ENCODE results near the gene BMP7. TPM values are rescaled to one million over a fixed set of nuclear protein-coding genes. Genes with fewer than 3 reads are reported as not detected.

Gene BMP7
- total RNA-seq, 4 donors from 2014 or later, result 34.0 to 113 (median 80.2) TPM

DNA sequence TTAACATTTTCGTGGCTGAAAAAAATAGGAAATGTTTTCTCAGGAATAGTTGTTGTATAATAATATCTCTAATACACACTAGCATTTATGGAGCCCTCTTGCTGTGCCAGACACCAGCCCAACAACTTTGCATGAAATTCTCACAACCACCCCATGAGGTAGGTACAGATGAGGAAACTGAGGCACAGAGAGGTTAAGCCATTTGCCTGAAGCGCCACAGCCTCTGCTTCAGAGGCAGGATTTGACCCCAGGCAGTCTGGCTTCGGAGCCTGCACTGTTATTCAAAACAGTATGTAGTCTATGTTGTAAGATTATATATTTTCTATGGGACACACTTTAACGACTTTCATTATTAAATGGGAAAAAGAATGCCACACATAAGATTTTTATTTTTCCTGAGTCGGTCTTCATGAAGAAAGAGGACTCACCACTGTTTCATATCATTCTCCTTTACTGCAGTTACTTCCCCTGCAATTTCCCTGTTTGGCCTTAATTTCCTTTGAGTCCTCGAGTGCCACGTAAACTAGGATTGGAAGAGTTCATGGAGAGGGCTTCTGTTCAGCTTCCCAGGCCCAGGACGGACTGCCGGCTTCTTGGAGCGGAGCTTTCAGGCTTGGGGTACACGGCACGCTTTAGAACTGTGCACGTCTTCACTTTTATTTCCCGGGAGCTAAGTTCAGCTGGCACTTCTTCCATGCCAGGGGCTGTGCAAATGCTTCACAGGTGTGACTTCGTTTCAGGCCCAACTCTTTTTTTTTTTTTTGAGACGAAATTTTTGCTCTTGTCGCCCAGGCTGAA is 128.0 kb downstream of the BMP7 start:
- no peak for DNase-seq
- TF ChIP-seq POLR2A (IDR thresholded peaks at IDR 0.05) (no peak), CTCF (IDR thresholded peaks at IDR 0.05) (no peak)
- H3K36me3 ChIP-seq, result no peaks in the 10 kb centered on the region
- H3K27ac ChIP-seq, result no peak overlapping the region
- intact Hi-C loops (cut with DNase I), result no loop called here
- H3K4me3 ChIP-seq (replicated peaks in 1 of 3), result no peak overlapping the region
- H3K4me1 ChIP-seq, result no peaks in the 10 kb centered on the region
- 84 to 86% methylated on average over 17 of the region's 17 CpGs for WGBS, 2 donors
- H3K9me3 ChIP-seq, result no peaks in the 10 kb centered on the region
- H3K27me3 ChIP-seq, result no peaks in the 10 kb centered on the region

GRCh38 chr20:57137676-57138075 is 128.8 kb downstream of the BMP7 start:
- DNase-seq, result no peak
- intact Hi-C loops (cut with DNase I), result no loop called here
- no peak overlapping the region for H3K27ac ChIP-seq
- no peaks in the 10 kb centered on the region for H3K36me3 ChIP-seq
- H3K27me3 ChIP-seq, result no peaks in the 10 kb centered on the region
- no peaks in the 10 kb centered on the region for H3K4me1 ChIP-seq
- H3K9me3 ChIP-seq, result no peaks in the 10 kb centered on the region
- TF ChIP-seq CTCF (IDR thresholded peaks at IDR 0.05) (no peak), POLR2A (IDR thresholded peaks at IDR 0.05) (no peak)
- WGBS, 2 donors, result 77 to 92% methylated on average over 1 of the region's 1 CpG
- H3K4me3 ChIP-seq (replicated peaks in 1 of 3), result no peak overlapping the region

DNA sequence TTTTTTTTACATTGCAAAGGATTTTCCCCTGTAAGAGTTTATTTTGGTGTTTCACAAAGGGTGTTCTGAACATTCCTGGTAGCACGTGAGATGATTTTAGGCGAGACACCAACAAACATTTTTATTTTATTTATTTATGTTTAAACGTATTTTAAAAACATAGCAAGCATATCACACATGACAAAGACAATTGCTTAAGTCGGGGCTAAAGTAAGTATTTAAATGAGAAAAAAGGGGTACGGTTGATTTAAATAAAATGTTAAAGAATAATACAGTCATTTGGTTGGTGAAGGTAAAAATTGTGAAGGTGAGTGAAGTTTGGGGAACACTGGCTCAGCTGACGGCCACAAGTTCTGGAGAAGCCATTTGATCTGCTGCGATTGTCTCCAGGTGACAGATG is 129.7 kb downstream of the BMP7 start:
- intact Hi-C loops (cut with DNase I), result no loop called here
- Histone ChIP-seq H3K9me3 (no peaks in the 10 kb centered on the region), H3K4me3 (replicated peaks in 1 of 3) (no peak overlapping the region), H3K27me3 (no peaks in the 10 kb centered on the region), H3K36me3 (no peaks in the 10 kb centered on the region), H3K4me1 (no peaks in the 10 kb centered on the region), H3K27ac (no peak overlapping the region)
- DNase-seq, result no peak
- WGBS, 2 donors, result 92 to 93% methylated on average over 7 of the region's 7 CpGs
- no peak for TF ChIP-seq POLR2A (IDR thresholded peaks at IDR 0.05)
- TF ChIP-seq CTCF (IDR thresholded peaks at IDR 0.05), result no peak

DNA sequence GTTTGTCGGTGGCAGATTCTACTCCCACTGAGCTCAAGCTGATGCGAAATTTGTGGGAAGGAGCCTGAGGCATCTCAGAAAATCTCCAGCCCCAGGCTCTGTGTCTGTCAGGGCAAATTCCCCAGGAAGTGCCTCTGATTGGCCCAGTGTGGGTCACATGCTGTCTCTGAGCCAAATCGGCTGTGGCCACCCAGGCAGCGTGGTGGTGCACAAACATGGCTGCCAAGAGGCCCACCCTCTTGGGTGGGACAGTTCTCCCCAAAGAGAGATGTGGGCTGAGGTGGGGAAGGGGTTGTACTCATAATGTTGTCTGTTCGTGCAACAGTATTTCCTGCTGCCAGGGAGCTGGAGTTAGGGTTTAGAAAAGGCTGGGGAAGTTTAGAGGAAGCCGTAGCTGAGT is 130.6 kb downstream of the BMP7 start:
- DNase-seq, result no peak
- H3K27ac ChIP-seq, result no peak overlapping the region
- no peaks in the 10 kb centered on the region for H3K27me3 ChIP-seq
- H3K4me1 ChIP-seq, result no peaks in the 10 kb centered on the region
- 81 to 88% methylated on average over 6 of the region's 6 CpGs for WGBS, 2 donors
- H3K36me3 ChIP-seq, result no peaks in the 10 kb centered on the region
- no peaks in the 10 kb centered on the region for H3K9me3 ChIP-seq
- H3K4me3 ChIP-seq (replicated peaks in 1 of 3), result no peak overlapping the region
- intact Hi-C loops (cut with DNase I), result no loop called here
- TF ChIP-seq POLR2A (IDR thresholded peaks at IDR 0.05), result no peak
- no peak for TF ChIP-seq CTCF (IDR thresholded peaks at IDR 0.05)

GRCh38 chr20:57134804-57135203 is 131.6 kb downstream of the BMP7 start:
- no peak for TF ChIP-seq POLR2A (IDR thresholded peaks at IDR 0.05)
- TF ChIP-seq CTCF (IDR thresholded peaks at IDR 0.05), result no peak
- no peaks in the 10 kb centered on the region for H3K27me3 ChIP-seq
- intact Hi-C loops (cut with DNase I), result no loop called here
- DNase-seq, result no peak
- H3K4me1 ChIP-seq, result peaks cover 3 to 6% of the 10 kb centered on the region in 2 donors
- H3K36me3 ChIP-seq, result no peaks in the 10 kb centered on the region
- no peak overlapping the region for H3K27ac ChIP-seq
- no peaks in the 10 kb centered on the region for H3K9me3 ChIP-seq
- H3K4me3 ChIP-seq (replicated peaks in 1 of 3), result no peak overlapping the region
- WGBS, 2 donors, result 79 to 85% methylated on average over 4 of the region's 4 CpGs

Data from thyroid gland (tissue), 4 donors.